Bronchial epithelial cell (primary cell): ENCODE results near the gene ANKS1B. TPM values are rescaled to one million over a fixed set of nuclear protein-coding genes. Genes with fewer than 3 reads are reported as not detected.
A peak's percentile ranks its signal among the peaks of the same experiment; 100 is the strongest.

Experiments
- DNase-seq: peaks from one replicate; pipeline ENCODE4 v3.0.0-alpha.2; 2010; ENCODE audit warnings: low read depth
- FAIRE-seq: peaks from 2 replicates; lab custom pipeline; 2011; peaks lifted over from hg19 to GRCh38; lab: Jason Lieb, UNC
- H3K27me3 ChIP-seq: 2 replicates; pipeline ENCODE4 v1.5.1; 2011; ENCODE audit warnings: low read length; ENCODE audit not compliant: control insufficient read depth, insufficient read depth
- H3K36me3 ChIP-seq: 2 replicates; pipeline ENCODE4 v1.5.1; 2011; ENCODE audit warnings: low read length; ENCODE audit not compliant: control insufficient read depth, insufficient read depth
- H3K4me3 ChIP-seq: 2 replicates; pipeline ENCODE4 v1.5.1; 2011; ENCODE audit warnings: mild to moderate bottlenecking, low read depth, low read length, control low read depth
- total RNA-seq: library from RNA; depleted of rRNA; stranded (reverse); fragments of >200 nt; gene quantifications from 2 replicates; pipeline ENCODE4 v1.2.1, GENCODE V29; 2014
- TF ChIP-seq, protein P1 (sequence below): IDR thresholded peaks from 2 replicates; pipeline ENCODE4 v1.5.1; 2011; ENCODE audit warnings: mild to moderate bottlenecking, moderate library complexity, low read length, control low read depth, inconsistent platforms; ENCODE audit not compliant: insufficient read depth, severe bottlenecking

The ANKS1B gene
- total RNA-seq, 1 donor from 2014 or later: 0.26 TPM

DNA sequence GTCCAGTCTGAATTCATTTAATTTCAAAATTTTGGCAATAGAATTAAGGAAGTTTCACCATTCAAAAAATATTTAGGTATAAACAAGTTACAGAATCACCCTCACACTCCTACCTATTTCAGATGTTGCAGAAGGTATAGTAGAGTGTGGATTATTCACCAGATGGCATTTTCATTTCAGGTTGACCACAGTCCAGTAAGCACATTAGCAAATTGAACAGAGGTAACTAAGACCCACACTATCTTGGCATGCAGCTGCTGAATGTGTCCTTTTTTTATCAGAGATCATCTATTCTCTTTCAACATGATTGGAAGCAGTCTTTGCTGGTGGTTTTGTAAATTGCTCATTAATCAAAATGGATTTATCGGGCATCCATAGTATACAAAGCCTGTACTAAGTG lies 488.9 kb downstream of the ANKS1B start:
- DNase-seq (no peak), FAIRE-seq (no peak)
- no peaks in the 10 kb centered on the region for H3K27me3 ChIP-seq
- no peaks in the 10 kb centered on the region for H3K36me3 ChIP-seq
- H3K4me3 ChIP-seq: no peak overlapping the region
- TF ChIP-seq, protein P1, sequence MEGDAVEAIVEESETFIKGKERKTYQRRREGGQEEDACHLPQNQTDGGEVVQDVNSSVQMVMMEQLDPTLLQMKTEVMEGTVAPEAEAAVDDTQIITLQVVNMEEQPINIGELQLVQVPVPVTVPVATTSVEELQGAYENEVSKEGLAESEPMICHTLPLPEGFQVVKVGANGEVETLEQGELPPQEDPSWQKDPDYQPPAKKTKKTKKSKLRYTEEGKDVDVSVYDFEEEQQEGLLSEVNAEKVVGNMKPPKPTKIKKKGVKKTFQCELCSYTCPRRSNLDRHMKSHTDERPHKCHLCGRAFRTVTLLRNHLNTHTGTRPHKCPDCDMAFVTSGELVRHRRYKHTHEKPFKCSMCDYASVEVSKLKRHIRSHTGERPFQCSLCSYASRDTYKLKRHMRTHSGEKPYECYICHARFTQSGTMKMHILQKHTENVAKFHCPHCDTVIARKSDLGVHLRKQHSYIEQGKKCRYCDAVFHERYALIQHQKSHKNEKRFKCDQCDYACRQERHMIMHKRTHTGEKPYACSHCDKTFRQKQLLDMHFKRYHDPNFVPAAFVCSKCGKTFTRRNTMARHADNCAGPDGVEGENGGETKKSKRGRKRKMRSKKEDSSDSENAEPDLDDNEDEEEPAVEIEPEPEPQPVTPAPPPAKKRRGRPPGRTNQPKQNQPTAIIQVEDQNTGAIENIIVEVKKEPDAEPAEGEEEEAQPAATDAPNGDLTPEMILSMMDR: no peak

DNA sequence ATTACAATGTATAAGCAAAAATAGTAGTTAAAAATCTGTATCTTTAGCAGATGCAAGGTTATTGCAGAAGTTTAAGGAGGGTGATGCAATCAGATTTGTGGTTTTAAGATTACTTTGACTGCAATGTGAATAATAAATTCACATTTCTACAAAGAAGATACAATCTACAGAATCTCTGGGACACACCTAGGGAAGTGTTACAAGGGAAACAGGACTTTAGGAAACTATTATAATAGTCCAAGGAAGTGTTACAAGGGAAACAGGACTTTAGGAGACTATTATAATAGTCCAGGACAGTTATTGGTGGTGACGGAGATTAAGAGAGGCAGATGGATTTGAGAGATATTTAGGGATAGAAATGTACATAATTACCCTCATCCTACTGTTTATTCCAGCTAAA lies 491.5 kb downstream of the ANKS1B start:
- DNase-seq: no peak
- Histone ChIP-seq H3K36me3 (no peaks in the 10 kb centered on the region), H3K4me3 (no peak overlapping the region), H3K27me3 (no peaks in the 10 kb centered on the region)
- FAIRE-seq: no peak
- TF ChIP-seq, protein P1: no peak

DNA sequence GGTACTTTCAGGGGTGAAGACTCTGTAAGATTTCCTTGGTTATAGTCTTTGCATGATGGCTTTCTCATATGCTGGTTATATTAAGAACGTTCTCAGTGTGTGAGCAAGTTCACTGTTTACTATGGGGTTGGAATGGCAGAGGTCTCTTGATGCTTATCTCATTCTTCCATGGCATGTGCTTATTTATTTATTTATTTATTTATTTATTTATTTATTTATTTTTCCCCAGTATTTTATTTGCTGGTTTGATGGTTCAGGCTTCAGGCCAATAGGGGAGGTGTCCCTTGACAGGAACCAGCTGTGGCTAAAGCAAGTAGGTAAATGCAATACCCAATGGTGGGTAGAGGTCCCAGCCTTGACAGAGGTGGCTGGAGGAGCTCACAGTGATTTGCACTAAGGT lies 498.5 kb downstream of the ANKS1B start:
- FAIRE-seq (no peak), DNase-seq (no peak)
- no peaks in the 10 kb centered on the region for H3K36me3 ChIP-seq
- H3K27me3 ChIP-seq: no peaks in the 10 kb centered on the region
- H3K4me3 ChIP-seq: no peak overlapping the region
- TF ChIP-seq, protein P1: no peak

DNA sequence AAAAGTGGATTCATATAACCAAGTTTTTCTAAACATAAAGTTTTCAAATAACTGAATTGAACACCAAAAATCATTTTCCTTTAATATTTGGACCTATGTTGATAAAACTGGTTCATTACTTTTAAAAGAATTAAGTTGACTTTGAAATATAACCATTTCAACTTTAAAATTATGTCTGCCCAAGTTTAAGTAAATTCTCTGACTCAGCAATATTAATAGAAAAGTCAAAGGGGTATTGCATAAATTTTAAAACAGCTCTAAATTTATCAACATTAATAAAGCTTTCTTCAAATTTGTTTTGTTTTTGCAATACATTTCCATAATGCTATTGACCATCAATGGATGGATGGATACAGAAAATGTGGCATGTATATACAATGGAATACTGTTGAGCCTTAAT lies 505.6 kb downstream of the ANKS1B start:
- FAIRE-seq: no peak
- no peak overlapping the region for H3K4me3 ChIP-seq
- TF ChIP-seq, protein P1: no peak
- no peaks in the 10 kb centered on the region for H3K36me3 ChIP-seq
- H3K27me3 ChIP-seq: no peaks in the 10 kb centered on the region
- DNase-seq: no peak

DNA sequence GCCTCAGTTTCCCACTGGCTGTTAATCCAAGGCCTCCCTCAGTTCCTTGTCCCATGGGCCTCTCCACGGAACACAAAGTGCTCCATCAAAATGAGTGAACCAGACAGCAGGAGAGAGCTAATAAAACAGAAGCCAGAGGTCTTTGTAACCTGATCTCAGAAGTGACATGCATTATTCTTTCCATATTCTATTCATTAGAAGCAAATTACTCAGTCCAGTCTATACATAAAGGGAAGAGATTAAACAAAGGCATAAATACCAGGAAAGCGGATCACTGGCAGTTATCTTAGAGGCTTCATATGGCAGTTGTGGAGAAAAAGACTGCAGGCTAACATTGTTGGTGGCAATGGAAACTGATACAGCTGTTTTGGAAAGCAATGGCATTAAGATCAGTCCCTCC lies 507.8 kb downstream of the ANKS1B start:
- Histone ChIP-seq H3K36me3 (no peaks in the 10 kb centered on the region), H3K4me3 (no peak overlapping the region), H3K27me3 (no peaks in the 10 kb centered on the region)
- TF ChIP-seq, protein P1: no peak
- DNase-seq: no peak
- FAIRE-seq: no peak

DNA sequence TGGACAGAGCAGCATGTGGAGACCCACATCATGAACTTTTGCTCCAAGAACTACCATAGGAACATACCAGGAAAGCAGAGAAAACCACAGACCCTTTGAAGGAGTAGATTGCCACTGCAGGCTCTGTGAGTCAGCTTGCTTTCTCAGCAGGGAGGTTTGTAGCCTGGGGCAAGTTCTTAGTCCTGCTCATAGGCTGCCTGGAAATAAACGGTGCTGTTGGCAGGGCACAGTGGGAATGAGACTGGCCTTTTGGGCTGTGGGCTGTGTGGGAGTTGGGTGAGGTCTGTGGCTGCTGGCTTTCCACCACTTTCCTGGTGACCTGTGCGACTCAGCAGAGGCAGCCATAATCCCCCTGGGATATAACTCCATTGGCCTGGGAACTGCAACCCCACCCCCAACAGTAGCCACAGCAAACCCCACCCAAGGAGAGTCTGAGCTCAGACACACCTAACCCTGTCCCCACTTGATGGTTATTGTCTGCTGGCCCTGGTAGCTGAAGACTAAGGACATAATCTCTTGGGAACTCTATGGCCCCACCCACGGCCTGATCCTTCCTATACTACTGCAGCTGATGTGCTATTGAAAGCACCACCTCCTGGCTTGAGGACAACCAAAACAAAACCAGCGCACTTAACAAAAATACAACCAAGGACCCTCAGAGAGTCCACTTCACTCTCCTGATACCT lies 529.2 kb downstream of the ANKS1B start:
- DNase-seq (peak; percentile 71), FAIRE-seq (peak; percentile 91)
- H3K4me3 ChIP-seq: no peak overlapping the region
- H3K27me3 ChIP-seq: no peaks in the 10 kb centered on the region
- no peaks in the 10 kb centered on the region for H3K36me3 ChIP-seq
- TF ChIP-seq, protein P1: no peak
